ENCODE data around the gene CORO7.

Gene CORO7

GRCh38 chr16:4388271-4389021 lies 27.9 kb downstream of the CORO7 start:
- DNase-seq, result no peak
- intact Hi-C loops (cut with DNase I), result no loop called here

DNA sequence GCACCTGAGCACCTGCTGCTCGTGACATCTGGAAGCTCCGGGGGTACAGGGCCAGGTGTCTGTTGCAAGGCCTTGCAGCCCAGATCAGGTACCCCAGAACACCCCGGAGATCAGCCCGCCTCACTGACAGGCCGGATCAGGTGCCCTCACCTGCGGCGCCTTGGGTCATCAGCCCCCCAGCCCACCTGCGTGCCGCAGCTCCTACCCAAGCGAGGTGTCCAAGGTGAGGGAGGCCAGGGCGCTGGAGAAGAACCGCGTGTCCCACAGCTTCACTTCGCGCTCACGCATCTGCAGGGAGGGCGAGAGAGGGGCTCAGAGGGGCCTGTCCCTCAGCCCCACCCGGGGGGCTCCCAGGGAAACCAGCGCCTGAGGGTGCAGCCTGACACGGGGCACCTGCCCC lies 28.6 kb downstream of the CORO7 start:
- intact Hi-C loops (cut with DNase I), result no loop called here

GRCh38 chr16:4386951-4387565 lies 29.3 kb downstream of the CORO7 start:
- intact Hi-C loops (cut with DNase I), result no loop called here
- no peak for DNase-seq

More for the DNA sequence above, 28.6 kb downstream of the CORO7 start:
- DNase-seq, result no peak

GRCh38 chr16:4386451-4386805 lies 30.0 kb downstream of the CORO7 start:
- DNase-seq, result no peak
- intact Hi-C loops (cut with DNase I), result no loop called here

DNA sequence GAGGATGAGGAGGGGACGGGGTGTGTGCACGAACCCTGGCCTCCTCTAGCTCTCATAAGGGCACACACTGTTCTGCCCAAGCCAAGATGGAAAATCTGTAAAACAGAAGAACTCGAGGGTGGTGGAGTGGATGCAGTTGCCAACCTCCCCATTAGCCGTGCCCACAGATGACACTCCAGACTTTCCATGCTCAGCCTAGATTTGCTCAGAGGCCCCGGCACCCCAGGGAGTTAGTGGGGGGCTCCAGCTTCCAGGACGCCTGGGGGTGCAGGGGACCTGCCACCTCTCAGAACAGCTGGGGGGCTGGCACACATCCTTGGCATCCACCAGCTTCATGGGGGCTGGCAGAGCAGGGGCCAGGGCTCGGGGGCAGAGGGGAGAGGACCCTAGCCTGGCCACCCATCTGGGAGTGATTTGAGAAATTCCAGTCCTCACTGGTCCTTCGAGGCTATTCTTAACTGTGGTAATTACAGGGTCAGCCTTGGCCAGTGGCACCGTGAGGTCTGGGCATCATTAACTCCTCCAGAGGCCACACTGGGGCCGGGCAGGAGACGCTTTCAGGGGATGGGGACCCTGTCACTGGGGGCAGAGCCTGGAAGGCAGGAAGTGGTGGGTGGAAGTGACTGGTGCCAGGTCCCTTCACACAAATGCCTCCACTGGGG lies 30.5 kb downstream of the CORO7 start:
- intact Hi-C loops (cut with DNase I), result no loop called here
- DNase-seq, result no peak

- intact Hi-C loops (cut with DNase I), result no loop called here
- no peak for DNase-seq
These were observed 31.2 kb downstream of the CORO7 start for GRCh38 chr16:4385066-4385788.

GRCh38 chr16:4384509-4384942 lies 31.9 kb downstream of the CORO7 start:
- intact Hi-C loops (cut with DNase I), result no loop called here
- no peak for DNase-seq

GRCh38 chr16:4383591-4384444 lies 32.6 kb downstream of the CORO7 start:
- DNase-seq, result no peak
- intact Hi-C loops (cut with DNase I), result no loop called here

DNA sequence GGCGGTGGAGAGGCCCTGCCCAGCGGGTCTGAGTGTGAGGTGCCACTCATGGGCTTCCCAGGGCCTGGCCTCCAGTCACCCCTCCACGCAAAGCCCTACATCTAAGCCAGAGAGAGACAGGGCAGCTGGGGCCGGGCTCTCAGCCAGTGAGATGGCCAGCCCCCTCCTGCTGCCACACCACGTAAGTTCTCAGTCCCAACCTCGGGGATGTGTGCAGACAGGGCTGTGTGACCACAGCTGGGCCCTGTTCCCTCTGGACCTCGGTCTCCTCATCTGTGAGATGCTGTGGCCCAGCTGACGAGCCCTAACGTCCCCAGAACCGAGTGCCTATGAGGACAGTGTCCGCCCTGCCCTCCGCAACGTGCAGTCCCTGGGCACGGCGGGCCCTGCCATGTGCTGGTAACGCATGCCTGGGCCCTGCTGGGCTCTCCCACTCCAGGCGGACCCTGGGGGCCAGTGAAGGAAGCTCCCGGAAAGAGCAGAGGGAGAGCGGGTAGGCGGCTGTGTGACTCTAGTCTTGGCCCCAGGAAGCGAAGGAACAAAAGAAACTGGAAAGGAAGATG lies 33.5 kb downstream of the CORO7 start:
- intact Hi-C loops (cut with DNase I), result no loop called here

GRCh38 chr16:4381935-4382794 lies 34.2 kb downstream of the CORO7 start:
- DNase-seq, result no peak
- intact Hi-C loops (cut with DNase I), result no loop called here

More for the DNA sequence above, 33.5 kb downstream of the CORO7 start:
- no peak for DNase-seq

- peak in 41 of 42 donors; percentile 35 to 88 (median 74) for DNase-seq
- intact Hi-C loops (cut with DNase I), result no loop called here
These were observed 35.1 kb downstream of the CORO7 start for GRCh38 chr16:4381072-4381934.

DNA sequence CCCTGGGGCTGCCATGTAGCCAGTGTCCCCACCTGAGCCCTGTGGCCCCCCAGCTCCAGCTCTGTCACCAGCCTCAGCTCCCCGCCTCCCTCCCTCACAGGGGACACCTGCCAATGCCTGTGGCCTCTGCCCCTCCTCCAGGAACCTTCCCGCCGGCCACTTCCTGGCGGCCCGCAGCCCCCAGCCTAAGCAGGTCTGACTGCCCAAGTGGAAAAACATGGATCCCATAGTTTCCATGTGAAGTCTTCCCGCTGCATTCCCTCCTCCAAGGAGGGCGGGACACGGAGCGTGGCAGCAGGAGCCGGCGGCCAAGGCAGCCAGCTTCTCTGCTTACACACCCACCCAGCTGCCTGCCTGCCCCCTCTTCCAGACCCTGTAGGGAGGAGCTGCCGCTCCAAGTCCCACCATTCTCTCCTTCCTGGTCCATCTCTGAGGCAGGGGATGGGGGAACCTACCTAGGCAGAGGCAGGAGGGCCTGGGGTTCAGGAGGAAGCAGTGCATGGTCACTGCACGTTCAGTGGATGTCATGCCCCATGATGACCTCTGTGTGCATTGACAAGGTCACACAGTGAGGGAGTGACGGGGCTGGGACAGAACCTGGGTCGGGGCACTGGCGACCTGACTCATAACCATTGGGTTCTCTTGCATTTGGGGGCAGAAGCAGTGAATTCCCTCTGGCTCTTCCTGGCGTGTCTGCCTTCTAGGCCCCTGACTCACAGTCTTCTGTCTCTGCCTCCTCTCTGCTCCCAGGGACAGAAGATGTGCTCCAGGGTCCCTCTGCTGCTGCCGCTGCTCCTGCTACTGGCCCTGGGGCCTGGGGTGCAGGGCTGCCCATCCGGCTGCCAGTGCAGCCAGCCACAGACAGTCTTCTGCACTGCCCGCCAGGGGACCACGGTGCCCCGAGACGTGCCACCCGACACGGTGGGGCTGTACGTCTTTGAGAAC lies 36.0 kb downstream of the CORO7 start:
- intact Hi-C loops (cut with DNase I), result no loop called here
- DNase-seq, result peak in 1 of 42 donors; percentile 2

GRCh38 chr16:4378999-4379690 lies 37.3 kb downstream of the CORO7 start:
- intact Hi-C loops (cut with DNase I), result no loop called here
- DNase-seq, result no peak

DNA sequence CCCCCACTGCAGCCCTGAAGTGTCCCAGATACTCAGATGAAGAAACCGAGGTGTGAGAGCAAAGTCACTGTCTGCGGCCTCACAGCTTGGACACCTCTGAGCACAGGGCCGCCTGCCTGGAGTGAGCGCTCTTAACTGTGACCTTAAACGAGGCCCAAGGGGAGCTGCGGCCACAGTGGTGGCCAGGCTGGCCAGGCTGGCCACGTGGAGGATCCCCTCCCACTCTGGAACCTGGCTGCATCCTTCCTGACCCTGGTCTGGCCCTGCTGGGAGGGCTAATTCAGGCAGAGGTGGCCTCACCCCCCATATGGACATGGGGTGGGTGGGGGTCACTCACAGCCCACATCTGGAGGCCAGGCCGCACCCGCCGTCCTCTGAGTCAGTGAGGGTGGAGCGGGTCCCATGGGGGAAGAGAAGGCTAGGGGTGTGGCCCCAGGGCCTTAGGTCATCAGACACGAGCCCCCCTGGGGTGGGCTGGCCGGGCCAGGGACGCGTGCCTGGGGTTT lies 38.2 kb downstream of the CORO7 start:
- intact Hi-C loops (cut with DNase I), result no loop called here
- DNase-seq, result peak in 1 of 42 donors; percentile 2

All from head of caudate nucleus (tissue), 42 donors.